ENCODE results near the gene PRUNE2.

PRUNE2 gene

DNA sequence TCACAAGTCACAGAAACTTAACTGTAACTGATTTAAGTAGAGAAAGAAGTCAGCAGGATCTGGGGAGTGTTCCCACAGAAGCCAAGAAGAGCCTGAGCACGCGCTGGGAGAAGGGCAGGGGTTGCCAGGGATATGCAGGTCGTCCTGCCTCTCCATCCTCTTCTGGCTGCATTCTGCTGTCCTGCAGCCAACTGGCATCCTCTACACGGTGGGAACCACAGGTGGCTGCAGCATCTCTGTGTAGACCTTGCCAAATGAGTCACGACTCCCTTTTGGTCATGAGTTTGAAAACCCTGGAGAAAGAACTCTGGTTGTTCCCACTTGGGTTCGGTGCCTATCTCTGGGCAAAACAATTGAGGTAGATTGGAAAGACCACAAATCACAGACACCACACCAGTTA, 180.0 kb downstream of the PRUNE2 start:
- no peak for DNase-seq

DNA sequence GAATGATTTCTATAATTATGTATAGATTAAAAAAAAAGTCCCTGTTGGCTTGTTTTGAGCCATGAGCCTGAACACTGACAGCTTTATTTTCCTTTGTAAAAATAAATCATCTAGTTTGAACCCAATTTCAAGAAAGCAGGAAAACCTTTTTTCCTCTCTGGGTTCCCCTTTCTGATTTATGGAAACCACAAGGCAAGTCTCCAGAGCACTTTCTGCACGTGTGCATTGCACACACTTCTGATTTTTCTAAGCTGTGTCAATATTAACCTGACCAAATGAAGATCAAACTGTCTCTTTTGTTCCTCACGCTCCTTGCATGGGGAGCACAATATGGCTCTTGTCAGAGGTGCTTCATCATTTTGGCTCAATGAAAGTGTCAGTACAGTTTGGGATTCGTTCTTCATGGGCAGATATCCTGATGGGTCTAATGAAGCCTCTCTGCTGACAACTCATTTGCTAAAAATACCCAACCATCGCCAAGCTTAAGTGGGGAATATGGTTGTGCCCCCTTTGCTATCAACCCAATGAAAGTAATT, 180.8 kb downstream of the PRUNE2 start:
- DNase-seq, result no peak

DNA sequence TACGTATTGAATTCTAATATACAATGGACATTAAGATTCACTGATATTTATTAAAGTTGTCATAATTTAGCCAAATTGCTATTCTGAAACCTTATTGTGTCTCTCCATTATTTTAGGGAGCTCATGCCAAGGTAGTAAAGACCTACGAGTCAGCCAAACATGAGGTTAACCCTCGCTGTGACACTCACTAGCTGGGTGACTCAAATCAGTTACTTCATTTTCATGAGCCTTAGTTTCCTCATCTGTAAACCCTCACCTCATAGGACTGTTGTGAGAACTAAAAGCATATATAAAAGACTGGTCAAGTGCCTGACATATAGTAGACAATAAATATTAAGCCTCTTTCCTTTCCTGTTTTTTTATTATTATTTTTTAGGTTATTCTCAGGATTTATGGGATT, 185.7 kb downstream of the PRUNE2 start:
- DNase-seq, result no peak

DNA sequence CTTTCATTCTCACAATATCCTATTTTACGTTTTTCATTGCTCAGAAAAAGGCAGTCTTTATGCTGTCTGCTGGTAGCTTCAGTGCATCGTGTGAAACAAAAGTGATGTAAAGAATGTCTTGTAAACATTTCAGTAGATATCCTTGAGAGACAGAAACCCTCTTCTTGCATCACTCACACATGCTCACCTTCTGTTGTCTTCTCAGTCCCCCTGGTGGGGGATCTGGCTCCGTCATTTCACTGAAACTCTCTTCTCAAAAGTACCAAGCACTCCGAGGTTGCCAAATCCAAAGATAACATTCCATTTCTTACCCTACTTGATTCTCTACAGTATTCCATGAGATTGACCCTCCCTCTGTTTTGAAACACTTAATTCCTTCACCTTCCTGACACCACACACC, 187.7 kb downstream of the PRUNE2 start:
- DNase-seq, result no peak

DNA sequence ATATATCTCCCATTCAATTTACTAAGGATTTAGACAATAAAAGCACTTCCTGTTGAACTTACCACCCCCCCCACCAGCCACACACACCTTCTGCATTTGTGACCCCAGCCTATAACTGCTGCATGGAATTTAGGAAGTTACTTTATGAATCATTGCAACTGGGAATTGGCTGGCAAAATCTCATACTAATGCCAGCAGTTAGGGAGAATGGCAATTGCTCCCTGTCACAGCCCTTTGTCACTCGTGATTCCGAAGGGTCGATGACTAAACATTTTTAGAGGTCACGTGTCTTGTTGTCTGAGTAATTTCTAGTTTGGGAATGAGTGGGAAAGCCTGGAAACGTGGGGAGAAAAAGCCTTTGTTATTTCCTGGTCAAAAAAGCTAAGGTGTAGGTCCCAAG, 188.3 kb downstream of the PRUNE2 start:
- DNase-seq, result no peak

DNA sequence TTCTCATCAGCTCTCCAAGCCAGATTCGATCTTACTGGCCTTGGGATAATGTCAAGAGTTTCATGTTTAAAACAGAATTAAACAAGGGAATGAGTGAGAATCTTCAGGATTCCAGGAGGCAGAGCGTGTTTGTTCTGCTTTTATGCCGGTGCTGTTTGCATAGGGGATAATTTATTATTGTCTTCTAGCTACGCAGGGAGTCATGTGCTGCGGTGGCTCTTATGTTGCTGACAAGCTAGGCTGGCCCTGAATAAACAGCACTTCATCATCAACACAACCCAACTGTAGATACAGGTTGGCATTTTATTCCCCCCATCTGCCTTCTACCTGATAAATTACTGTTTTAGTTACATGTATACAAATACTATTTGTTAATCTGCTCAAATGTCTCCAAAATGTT, 188.7 kb downstream of the PRUNE2 start:
- no peak for DNase-seq

DNA sequence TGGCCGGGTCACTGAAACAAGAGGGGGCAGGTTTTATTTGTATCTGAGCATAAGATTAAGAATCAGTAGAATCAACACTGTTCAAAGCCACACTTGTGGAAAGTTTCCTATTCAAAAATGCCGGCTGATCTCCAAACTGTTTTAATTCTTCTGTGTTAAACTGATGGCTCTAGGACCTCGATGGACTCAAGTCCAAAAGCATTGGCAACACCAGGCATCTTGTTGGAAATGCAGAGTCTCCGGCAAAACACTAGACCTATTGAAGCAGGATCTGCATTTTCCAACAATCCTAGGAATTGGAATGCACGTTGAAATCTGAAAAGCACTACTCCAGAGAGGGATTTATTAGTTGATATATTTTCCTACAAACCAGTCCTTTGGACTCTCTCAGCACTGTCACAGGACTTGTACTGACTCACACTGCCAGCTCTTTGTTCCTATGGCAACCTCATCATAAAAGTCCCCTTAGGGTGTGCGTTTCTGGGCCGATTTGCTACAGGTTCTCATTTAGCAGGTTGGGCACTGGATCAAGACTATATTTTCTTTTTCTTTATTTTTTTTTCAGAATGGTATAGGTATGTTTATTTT, 189.7 kb downstream of the PRUNE2 start:
- no peak for DNase-seq

DNA sequence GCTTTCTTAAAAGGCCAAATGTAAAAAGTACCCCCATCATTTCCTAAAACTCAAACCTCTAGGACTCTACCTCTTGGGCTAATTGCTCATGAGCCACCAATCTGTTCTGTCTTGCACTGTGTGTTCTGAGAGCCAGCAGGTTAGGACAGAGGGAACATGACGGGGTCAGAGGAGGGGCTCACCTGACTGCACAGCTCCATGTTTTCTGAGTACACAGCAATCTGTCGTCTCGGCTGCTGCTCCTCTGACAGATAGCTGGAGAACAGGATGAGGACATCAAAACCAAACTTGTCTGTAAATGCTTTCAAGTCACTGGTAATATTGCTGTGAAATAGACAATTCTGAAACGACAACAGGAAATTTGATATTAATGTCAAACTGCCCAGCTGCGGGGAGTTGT, 192.5 kb downstream of the PRUNE2 start:
- DNase-seq, result no peak

DNA sequence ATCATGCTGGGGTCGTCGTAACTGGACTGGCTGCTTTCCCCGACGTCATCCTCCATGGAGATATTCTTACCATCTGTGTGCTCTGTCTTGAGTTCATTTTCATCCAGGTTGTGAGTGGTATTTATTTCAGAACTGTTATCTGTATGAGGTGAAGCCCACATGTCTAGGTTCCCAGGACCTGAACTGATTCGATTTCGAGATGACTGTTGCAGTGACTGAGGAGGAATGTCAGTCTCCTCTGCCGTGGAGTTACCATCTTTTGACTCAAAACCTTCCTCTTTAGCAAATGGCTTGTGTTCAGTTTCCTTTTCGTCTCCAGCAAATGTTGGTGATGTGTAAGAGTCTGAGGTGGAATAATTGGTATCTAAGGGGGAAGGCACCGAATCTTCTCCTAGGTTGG, 196.9 kb downstream of the PRUNE2 start:
- no peak for DNase-seq

DNA sequence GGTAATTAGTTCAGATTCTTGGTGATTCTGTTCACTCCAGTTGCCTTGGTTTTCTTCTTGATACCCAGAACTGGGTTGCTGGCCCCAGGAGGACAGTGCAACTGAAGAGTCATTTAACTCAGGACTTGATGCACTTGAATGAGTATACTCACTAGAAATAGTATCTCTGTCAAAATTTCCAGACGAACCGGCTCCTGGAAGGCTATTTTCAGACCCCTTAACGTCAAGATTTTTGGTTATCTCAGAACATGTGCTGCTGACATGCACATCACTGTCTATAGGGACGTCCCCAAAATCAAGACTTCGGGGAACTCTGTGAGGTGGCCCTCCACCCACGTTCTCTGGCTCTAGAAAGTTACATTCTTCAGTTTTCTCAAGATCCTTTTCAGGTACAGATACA, 198.4 kb downstream of the PRUNE2 start:
- no peak for DNase-seq

DNA sequence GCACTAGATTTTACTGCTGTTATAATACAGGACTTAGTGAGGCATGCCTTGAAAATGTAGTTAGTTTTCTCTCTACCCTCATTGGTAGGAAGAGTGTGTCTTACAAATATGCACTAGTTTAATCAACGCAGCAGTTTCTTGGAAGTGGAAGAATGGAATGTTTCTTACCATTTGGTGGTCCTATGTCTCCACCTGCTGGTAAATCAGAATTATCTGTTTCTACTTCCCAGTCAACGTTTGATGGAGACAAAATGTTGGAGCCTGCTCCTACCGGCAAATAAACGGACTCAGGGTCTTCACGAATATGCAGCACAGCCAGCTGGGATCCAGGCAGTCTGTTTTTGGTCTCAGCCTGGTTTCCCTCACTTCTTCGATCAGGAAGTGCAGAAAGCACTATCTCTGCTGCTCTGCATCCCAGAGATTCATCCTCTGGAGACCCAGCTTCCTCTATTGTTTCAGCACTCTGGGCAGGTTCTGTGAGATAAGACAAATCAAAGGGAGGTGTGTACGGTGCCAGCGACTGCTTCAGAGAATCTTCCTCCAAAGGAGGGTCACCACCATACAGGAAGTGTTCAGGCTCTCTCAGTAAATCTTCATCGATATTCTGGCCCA, 201.2 kb downstream of the PRUNE2 start:
- no peak for DNase-seq

DNA sequence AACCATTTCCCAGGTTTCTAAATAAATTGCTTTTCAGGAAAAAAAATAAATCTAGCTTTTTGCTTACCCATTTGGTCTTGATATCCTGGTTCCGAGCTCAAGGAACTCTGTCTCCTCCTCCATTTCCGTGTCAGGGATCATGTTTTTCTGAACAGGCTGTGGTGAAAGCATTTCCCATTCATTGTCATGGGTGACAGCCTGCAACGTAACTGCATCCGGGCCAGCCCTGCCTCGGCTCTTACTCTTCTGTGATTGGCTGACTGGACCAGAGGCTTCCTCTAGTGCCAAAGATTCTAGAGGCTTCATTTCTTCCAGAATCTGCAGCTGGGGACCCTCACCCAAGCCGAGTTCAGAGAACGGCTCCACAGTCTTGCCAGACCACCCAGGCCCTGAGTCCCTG, 202.6 kb downstream of the PRUNE2 start:
- DNase-seq, result no peak

DNA sequence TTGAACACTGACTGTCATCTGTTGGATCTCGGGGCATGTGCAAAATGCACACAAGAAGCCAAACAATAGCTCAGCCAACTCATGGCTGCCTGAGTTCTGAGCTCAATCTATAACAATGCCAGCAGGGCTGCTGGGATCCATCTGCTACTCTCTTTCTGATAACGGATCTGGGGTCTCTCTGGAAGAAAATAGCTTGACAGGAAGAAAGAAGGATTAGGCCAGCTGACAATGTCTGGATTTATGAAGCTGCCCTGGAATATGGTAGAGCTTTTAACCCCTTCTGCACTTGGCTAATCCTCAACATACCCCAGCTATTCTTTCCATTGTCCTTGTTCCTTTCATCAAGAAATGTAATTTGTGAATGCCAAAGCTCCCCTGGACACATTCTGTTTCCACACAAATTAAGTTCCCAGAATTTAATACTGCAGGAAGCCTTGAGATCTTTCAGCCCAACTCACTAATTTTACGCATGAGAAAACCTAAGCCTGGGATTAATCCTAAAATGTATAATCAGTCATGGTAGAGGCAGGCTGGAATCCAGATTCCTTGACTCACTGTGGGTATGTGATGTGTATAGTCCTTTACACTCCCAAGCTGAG, 204.4 kb downstream of the PRUNE2 start:
- no peak for DNase-seq

DNA sequence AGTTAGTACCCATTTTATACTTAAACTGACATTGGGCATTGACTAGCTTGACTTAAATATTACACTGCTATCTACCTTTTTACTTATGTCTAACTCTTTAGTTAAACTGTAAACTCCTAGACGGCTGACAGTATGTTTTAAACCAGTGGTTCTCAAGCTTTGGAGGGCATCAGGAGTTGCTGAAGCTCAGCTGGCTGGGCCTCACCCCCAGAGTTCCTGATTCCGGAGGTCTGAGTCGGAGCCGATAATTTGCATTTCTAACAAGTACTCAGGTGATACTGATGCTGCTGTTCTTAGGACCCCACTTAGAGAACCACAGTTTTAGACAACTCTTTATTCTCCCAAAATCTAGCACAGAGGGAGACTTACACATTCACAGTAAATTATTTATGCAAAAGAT, 205.0 kb downstream of the PRUNE2 start:
- no peak for DNase-seq

DNA sequence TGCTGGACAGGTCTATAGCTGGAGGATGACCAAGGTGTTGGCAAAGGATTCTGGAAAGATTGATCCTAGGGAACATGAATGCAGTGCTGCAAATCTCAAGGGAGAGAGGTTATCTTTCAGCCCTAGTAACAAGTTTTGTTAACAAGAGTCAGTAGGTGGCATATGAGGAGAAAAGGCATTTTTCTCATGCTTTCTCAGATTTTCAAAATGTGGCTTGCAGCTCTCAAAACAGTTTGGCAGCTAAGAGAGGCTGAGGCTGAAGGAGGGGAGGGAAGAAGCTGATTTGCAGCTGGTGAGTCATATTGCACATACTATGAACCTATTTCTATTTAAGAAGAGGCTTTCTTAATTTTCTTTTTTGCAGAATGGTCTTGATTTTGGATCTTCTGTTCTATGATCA, 205.9 kb downstream of the PRUNE2 start:
- DNase-seq, result no peak

DNA sequence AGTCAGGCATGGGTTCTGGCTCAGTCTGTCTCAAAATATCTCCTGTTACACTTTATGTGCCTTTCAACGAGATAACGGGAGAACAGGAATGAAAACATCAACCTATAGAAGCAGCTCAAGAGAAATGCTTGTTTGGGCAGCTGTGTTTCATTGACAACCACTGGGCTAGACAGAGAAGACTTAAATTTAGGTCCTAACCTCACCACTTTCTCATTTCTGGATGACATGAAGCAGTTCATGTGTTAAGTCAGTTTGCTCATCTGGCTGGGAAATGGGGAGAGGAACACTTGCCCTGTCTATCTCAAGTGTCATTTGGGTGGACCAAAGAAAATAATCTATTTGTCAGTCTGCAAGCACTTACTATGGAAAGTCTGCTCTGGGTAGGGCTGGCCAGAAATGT, 208.4 kb downstream of the PRUNE2 start:
- DNase-seq, result no peak

DNA sequence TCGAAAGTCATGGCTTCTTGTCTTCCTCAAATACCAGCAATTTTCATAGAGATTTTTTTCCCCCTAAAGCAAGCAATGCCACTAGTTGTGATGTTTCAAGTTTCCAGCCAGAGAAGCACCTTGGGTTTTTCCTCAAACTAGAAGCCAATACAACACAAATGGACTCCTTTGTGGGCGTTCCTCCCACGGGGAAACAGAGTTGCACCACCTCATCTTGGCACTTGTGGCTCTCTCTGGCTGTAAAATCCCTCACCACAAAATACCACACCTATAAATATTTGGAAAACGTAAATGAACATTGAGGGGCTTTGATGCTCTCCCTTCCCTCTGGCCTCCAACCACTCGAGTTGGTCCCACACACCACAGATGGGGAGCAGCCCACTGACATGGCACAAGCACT, 208.8 kb downstream of the PRUNE2 start:
- no peak for DNase-seq

DNA sequence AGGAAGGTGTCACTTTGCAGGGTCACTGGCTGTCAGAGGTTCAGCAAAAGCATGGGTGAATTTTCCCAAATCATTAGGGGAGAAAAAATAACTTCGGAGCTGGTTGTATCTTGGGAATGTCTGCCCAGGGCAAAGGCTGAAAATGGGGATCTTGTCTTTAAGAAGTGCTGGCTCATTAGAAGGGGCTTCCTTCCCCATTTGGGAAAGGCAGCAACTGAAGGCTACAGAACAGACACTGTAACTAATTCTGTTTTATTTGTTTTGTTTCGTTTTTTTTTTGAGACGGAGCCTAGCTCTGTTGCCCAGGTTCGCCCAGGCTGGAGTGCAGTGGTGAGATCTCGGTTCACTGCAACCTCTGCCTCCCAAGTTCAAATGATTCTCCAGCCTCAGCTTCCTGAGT, 212.0 kb downstream of the PRUNE2 start:
- no peak for DNase-seq

DNA sequence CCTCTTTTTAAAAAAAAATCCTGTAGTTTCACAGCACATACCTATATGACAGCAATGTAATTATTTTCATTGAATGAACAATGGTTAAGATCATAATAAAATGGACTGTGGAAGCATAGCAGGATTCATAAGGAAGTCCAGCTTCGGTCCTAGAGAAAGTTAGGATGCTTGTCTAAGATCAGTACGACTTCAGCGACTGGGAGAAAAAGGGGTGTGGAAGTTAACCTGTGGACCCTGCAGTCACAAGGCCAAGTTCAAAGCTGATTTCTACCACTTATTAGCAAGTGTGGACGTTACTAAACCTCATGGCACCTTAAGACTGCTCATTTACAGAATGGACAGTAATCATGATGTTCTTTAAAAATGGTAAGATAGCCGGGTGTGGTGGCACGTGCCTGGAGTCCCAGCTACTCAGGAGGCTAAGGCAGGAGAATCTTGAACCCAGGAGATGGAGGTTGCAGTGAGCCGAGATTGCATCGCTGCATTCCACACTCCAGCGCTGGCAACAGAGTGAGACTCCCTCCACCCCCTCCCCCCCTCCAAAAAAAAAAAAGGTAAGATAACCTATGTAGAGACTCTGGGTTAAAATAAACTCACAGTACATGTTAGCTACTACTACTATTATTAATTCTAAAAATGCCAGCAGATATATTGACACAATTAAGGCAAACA, 213.3 kb downstream of the PRUNE2 start:
- DNase-seq, result no peak

DNA sequence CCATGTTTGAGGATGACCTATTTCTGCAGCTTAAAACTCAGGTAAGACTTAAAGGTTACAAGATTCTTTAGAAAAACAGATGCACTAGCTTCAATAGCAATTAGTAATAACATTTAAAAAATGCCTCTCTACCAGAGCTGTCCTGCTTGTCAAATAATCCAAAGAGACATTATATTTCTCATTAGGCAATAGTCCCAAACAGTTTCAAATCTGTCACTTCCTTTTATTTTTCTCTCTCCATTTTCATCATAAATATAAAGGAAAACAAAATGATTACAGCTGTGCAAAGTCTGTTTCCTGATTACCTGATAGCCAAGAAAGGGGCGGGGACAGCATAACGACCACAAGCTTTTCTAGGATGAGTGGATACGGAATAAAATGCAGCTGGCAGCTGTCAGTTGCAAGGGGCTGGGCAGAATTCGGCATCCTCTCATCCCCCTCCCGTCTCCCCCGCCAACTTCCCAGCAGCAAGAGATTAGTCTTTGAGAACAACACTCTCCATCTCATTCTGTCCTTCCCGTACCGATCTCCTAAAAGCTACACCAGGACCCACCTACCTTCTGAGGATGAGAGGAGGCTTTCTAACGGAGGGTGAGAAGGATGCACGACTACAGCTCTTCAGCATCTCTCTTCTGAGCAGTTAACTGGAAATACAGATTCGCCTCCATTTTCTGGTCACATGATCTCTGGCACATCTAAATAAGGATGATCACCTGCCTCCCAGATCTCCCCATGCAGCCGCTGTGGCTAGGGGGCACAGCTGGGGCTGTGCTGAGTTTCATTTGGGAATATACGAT, 214.2 kb downstream of the PRUNE2 start:
- DNase-seq, result no peak

DNA sequence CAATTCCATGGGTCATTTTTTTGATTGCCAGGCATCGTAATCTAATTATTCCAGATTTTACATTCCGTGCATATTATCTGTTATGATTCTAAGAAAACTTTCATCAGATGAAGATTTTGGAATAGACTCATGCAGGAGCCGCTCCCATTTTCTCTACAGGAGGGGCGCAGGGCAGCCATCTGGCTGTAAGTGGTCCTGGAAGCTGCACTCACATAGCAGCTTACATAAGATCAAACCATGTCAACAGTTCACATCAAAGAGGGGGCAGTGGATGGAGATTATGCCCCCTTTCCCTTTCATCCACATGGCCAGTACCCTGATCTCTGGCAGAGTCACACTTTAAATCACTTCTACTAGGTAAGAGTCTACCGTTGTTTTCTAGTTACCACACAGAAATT, 214.9 kb downstream of the PRUNE2 start:
- DNase-seq, result no peak

DNA sequence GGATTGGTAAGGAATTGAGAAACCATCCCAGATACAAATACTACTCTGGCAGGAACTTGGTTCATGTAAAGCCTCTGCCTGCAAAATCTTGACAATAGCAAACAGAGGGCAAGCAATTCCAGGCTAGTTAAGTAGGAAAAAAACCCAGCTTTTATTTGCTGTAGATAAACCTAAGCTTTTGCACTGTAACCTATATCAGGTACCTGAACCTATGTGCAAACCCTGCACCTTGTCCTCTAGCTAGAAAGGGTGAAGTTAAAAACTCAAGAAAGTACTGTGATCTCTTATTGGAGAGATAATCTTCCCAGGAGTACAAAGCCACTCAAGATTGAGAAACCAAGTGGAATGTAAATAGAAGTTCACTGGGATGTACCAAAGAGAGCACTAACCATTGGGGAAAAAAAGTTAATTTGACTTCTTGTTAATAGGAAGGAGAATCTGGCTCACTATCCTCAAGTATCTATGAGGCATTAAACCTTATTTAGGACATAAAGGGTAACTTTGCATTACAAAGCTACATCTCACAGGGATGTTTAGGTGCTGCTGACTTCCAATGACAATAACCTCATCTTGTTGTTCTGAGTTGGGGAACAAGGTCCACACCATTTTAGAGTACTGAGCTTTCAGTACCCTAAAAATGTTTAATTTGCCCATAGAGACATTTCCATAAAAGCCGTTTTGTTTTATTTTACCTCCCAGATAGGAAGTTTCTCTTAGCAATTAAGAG, 215.5 kb downstream of the PRUNE2 start:
- no peak for DNase-seq

Data from stimulated activated CD4-positive, alpha-beta T cell treated with anti-CD3 and anti-CD28 coated beads, Interleukin-4, amount 100 ng/mL, for 4 hours (primary cell).